DND-41 (cell line): ENCODE results near the gene PASK.

ENCODE experiments used
- EZH2 ChIP-seq: IDR thresholded peaks from 3 replicates; pipeline ENCODE4 v1.6.1; 2012; ENCODE audit warnings: borderline replicate concordance, low read depth, mild to moderate bottlenecking, moderate library complexity, low read length, inconsistent platforms; ENCODE audit not compliant: severe bottlenecking
- TF ChIP-seq, protein P1 (sequence below): IDR thresholded peaks from 2 replicates; pipeline ENCODE4 v1.5.1; 2012; ENCODE audit warnings: borderline replicate concordance, low read length, moderate library complexity, mild to moderate bottlenecking; ENCODE audit not compliant: poor library complexity, severe bottlenecking; ENCODE audit errors: extremely low read depth

DNA sequence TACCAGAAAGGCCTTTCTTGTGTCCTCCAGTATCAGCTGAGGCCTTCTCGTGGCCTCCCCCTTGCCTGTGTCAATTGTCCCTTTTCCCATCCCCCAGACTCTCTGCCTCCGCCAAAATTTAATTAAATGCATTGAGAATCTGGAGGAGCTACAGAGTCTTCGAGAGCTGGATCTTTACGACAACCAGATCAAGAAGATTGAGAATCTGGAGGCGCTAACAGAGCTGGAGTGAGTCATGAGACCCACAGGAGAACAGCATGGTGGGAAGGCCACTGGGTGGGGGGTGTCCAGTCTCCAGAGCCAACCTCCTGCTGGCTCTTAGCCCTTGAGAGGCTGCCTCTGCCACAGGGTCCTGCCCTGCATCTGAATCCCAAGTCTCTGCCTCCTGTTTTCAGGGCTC is 9.8 kb upstream of the PASK start:
- TF ChIP-seq, protein P1, sequence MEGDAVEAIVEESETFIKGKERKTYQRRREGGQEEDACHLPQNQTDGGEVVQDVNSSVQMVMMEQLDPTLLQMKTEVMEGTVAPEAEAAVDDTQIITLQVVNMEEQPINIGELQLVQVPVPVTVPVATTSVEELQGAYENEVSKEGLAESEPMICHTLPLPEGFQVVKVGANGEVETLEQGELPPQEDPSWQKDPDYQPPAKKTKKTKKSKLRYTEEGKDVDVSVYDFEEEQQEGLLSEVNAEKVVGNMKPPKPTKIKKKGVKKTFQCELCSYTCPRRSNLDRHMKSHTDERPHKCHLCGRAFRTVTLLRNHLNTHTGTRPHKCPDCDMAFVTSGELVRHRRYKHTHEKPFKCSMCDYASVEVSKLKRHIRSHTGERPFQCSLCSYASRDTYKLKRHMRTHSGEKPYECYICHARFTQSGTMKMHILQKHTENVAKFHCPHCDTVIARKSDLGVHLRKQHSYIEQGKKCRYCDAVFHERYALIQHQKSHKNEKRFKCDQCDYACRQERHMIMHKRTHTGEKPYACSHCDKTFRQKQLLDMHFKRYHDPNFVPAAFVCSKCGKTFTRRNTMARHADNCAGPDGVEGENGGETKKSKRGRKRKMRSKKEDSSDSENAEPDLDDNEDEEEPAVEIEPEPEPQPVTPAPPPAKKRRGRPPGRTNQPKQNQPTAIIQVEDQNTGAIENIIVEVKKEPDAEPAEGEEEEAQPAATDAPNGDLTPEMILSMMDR, result no peak
- no peak for TF ChIP-seq EZH2
